ENCODE data around the gene SLC25A28.

SLC25A28 gene

GRCh38 chr10:99583687-99584086 is 36.6 kb downstream of the SLC25A28 start:
- DNase-seq (ENCODE audit: low read depth), result no peak

- DNase-seq (ENCODE audit: low read depth), result no peak
These were observed 37.9 kb downstream of the SLC25A28 start for GRCh38 chr10:99582255-99582770.

- no peak for DNase-seq (ENCODE audit: low read depth)
These were observed 40.3 kb downstream of the SLC25A28 start for GRCh38 chr10:99579971-99580370.

- no peak for DNase-seq (ENCODE audit: low read depth)
These were observed 46.4 kb downstream of the SLC25A28 start for GRCh38 chr10:99573790-99574189.

- no peak for DNase-seq (ENCODE audit: low read depth)
These were observed 48.4 kb downstream of the SLC25A28 start for GRCh38 chr10:99571816-99572215.

GRCh38 chr10:99569961-99570360 is 50.3 kb downstream of the SLC25A28 start:
- no peak for DNase-seq (ENCODE audit: low read depth)

GRCh38 chr10:99569253-99569939 is 50.8 kb downstream of the SLC25A28 start:
- DNase-seq (ENCODE audit: low read depth), result no peak

GRCh38 chr10:99565166-99565565 is 55.1 kb downstream of the SLC25A28 start:
- DNase-seq (ENCODE audit: low read depth), result no peak

GRCh38 chr10:99564361-99564760 is 55.9 kb downstream of the SLC25A28 start:
- DNase-seq (ENCODE audit: low read depth), result no peak

GRCh38 chr10:99562631-99563030 is 57.6 kb downstream of the SLC25A28 start:
- DNase-seq (ENCODE audit: low read depth), result no peak
